Astrocyte (in vitro differentiated cells and primary cell): ENCODE measurements around the gene SH3GLB2. TPM values are rescaled to one million over a fixed set of nuclear protein-coding genes. Genes with fewer than 3 reads are reported as not detected.

Experiments
- DNase-seq: peaks from one replicate; pipeline ENCODE4 v3.0.0-alpha.2; 2010; ENCODE audit warnings: low read depth
- FAIRE-seq: peaks from 2 replicates; lab custom pipeline; 2011; peaks lifted over from hg19 to GRCh38; lab: Jason Lieb, UNC
- H2AFZ ChIP-seq: 2 replicates; pipeline ENCODE4 v1.6.0; 2012; ENCODE audit warnings: low read depth, low read length, inconsistent platforms
- H3K27ac ChIP-seq: 2 replicates; pipeline ENCODE4 v1.5.1; 2011; ENCODE audit warnings: low read depth, low read length, inconsistent platforms
- H3K27me3 ChIP-seq: 2 replicates; pipeline ENCODE4 v1.6.0; 2011; ENCODE audit warnings: low read length, inconsistent platforms; ENCODE audit not compliant: insufficient read depth
- H3K36me3 ChIP-seq: 2 replicates; pipeline ENCODE4 v1.5.1; 2011; ENCODE audit warnings: low read length, inconsistent platforms; ENCODE audit not compliant: insufficient read depth
- H3K4me1 ChIP-seq: 2 replicates; pipeline ENCODE4 v1.5.1; 2011; ENCODE audit warnings: low read length, inconsistent platforms; ENCODE audit not compliant: insufficient read depth
- H3K4me2 ChIP-seq: 2 replicates; pipeline ENCODE4 v1.6.0; 2012; ENCODE audit warnings: low read length, inconsistent platforms
- H3K4me3 ChIP-seq: 2 replicates; pipeline ENCODE4 v1.5.1; 2011; ENCODE audit warnings: low read depth, mild to moderate bottlenecking, low read length, inconsistent platforms; ENCODE audit not compliant: insufficient read depth
- H3K79me2 ChIP-seq: 2 replicates; pipeline ENCODE4 v1.6.0; 2012; ENCODE audit warnings: mild to moderate bottlenecking, low read length, inconsistent platforms; ENCODE audit not compliant: insufficient read depth
- H3K9ac ChIP-seq: 2 replicates; pipeline ENCODE4 v1.6.0; 2012; ENCODE audit warnings: mild to moderate bottlenecking, low read length, inconsistent platforms
- H3K9me3 ChIP-seq: 2 replicates; pipeline ENCODE4 v1.5.1; 2012; ENCODE audit warnings: low read depth, mild to moderate bottlenecking, low read length, inconsistent platforms; ENCODE audit not compliant: insufficient read depth
- H4K20me1 ChIP-seq: 2 replicates; pipeline ENCODE4 v1.6.0; 2012; ENCODE audit warnings: low read length, inconsistent platforms; ENCODE audit not compliant: insufficient read depth
- H3K27ac Mint-ChIP-seq: one replicate; pipeline ENCODE4 v1.8.0; 2021; ENCODE audit warnings: mild to moderate bottlenecking, mixed read lengths; ENCODE audit not compliant: unreplicated experiment
- H3K27me3 Mint-ChIP-seq: one replicate; pipeline ENCODE4 v1.8.0; 2021; ENCODE audit warnings: low read depth, mixed read lengths; ENCODE audit not compliant: unreplicated experiment
- H3K36me3 Mint-ChIP-seq: one replicate; pipeline ENCODE4 v1.8.0; 2021; ENCODE audit warnings: low read depth, mixed read lengths; ENCODE audit not compliant: unreplicated experiment
- H3K4me1 Mint-ChIP-seq: one replicate; pipeline ENCODE4 v1.8.0; 2021; ENCODE audit warnings: low read depth, mixed read lengths; ENCODE audit not compliant: unreplicated experiment
- H3K4me3 Mint-ChIP-seq: one replicate; pipeline ENCODE4 v1.8.0; 2021; ENCODE audit warnings: mild to moderate bottlenecking, moderate library complexity, mixed read lengths; ENCODE audit not compliant: unreplicated experiment
- H3K9me3 Mint-ChIP-seq: one replicate; pipeline ENCODE4 v1.8.0; 2021; ENCODE audit warnings: mild to moderate bottlenecking, mixed read lengths; ENCODE audit not compliant: unreplicated experiment
- EZH2 ChIP-seq: IDR thresholded peaks from 2 replicates; pipeline ENCODE4 v1.6.1; 2012; ENCODE audit warnings: mild to moderate bottlenecking, low read length, inconsistent platforms; ENCODE audit not compliant: insufficient read depth
- total RNA-seq: library from RNA; stranded (reverse); gene quantifications from 2 replicates; pipeline ENCODE4 v1.2.1, GENCODE V29; 2021
- TF ChIP-seq, protein P1 (sequence below): IDR thresholded peaks from 2 replicates; pipeline ENCODE4 v1.5.1; 2011; ENCODE audit warnings: low read depth, mild to moderate bottlenecking, inconsistent platforms, low read length, moderate library complexity; ENCODE audit not compliant: insufficient read depth

SH3GLB2 gene
- total RNA-seq, 1 donor from 2014 or later, result 38.0 TPM

- H3K36me3 Mint-ChIP-seq, result no peaks in the 10 kb centered on the region
- no peak overlapping the region for H3K27ac Mint-ChIP-seq
- H3K4me3 Mint-ChIP-seq, result peak overlapping the region; percentile 59
- Histone ChIP-seq H3K27ac (no peak overlapping the region), H3K79me2 (peaks cover 22% of the 10 kb centered on the region), H3K9me3 (no peaks in the 10 kb centered on the region), H3K4me1 (peaks cover 14% of the 10 kb centered on the region), H3K4me2 (no peak overlapping the region), H3K4me3 (no peak overlapping the region), H2AFZ (no peak overlapping the region), H3K27me3 (no peaks in the 10 kb centered on the region), H3K9ac (no peak overlapping the region), H3K36me3 (no peaks in the 10 kb centered on the region), H4K20me1 (peaks cover 7% of the 10 kb centered on the region)
- H3K27me3 Mint-ChIP-seq, result no peaks in the 10 kb centered on the region
- FAIRE-seq (no peak), DNase-seq (no peak)
- no peaks in the 10 kb centered on the region for H3K9me3 Mint-ChIP-seq
- peaks cover 2% of the 10 kb centered on the region for H3K4me1 Mint-ChIP-seq
- TF ChIP-seq, protein P1, sequence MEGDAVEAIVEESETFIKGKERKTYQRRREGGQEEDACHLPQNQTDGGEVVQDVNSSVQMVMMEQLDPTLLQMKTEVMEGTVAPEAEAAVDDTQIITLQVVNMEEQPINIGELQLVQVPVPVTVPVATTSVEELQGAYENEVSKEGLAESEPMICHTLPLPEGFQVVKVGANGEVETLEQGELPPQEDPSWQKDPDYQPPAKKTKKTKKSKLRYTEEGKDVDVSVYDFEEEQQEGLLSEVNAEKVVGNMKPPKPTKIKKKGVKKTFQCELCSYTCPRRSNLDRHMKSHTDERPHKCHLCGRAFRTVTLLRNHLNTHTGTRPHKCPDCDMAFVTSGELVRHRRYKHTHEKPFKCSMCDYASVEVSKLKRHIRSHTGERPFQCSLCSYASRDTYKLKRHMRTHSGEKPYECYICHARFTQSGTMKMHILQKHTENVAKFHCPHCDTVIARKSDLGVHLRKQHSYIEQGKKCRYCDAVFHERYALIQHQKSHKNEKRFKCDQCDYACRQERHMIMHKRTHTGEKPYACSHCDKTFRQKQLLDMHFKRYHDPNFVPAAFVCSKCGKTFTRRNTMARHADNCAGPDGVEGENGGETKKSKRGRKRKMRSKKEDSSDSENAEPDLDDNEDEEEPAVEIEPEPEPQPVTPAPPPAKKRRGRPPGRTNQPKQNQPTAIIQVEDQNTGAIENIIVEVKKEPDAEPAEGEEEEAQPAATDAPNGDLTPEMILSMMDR, result no peak
Observed at GRCh38 chr9:129030191-129030590, 2.1 kb upstream of the SH3GLB2 start.

DNA sequence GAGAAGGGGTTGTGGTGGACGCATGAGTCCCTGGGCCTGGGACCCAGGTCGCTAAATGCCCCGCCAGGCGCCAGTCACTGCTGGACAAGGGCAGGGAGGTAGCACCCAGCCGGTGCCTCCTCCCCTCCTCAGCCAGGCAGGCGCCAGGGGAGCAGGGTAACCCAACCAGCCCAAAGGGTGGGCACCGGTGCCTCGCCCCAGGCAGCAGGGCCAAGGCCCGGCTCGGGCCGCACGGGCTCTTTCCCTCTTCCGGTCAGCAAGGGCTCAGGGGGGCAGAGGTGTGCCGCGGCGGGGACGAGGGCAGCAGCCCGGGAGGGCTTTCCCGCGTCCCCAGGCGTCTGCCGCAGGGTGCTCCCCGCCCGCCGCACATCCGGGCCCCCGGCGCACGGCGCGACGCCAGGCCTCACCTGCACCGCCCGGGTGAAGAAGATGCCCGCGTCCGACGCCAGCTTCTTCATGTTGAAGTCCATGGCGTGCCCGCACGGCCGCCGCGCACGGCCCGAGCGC is 393 bp downstream of the SH3GLB2 start:
- H3K27me3 ChIP-seq, result no peaks in the 10 kb centered on the region
- H3K4me2 ChIP-seq, result peak overlapping the region; percentile 97
- no peaks in the 10 kb centered on the region for H3K9me3 ChIP-seq
- no peak overlapping the region for H3K27ac Mint-ChIP-seq
- no peaks in the 10 kb centered on the region for H3K36me3 ChIP-seq
- FAIRE-seq (no peak), DNase-seq (no peak)
- peak overlapping the region; percentile 12 for H3K27ac ChIP-seq
- no peaks in the 10 kb centered on the region for H3K27me3 Mint-ChIP-seq
- H3K36me3 Mint-ChIP-seq, result no peaks in the 10 kb centered on the region
- no peak for TF ChIP-seq EZH2
- TF ChIP-seq, protein P1, result no peak
- H3K4me3 Mint-ChIP-seq, result peak overlapping the region; percentile 86
- H4K20me1 ChIP-seq, result peaks cover 19% of the 10 kb centered on the region
- no peaks in the 10 kb centered on the region for H3K9me3 Mint-ChIP-seq
- peaks cover 30% of the 10 kb centered on the region for H3K79me2 ChIP-seq
- peak overlapping the region; percentile 78 for H3K9ac ChIP-seq
- H2AFZ ChIP-seq, result peak overlapping the region; percentile 83
- peaks cover 8% of the 10 kb centered on the region for H3K4me1 Mint-ChIP-seq
- peak overlapping the region; percentile 69 for H3K4me3 ChIP-seq
- peaks cover 22% of the 10 kb centered on the region for H3K4me1 ChIP-seq

DNA sequence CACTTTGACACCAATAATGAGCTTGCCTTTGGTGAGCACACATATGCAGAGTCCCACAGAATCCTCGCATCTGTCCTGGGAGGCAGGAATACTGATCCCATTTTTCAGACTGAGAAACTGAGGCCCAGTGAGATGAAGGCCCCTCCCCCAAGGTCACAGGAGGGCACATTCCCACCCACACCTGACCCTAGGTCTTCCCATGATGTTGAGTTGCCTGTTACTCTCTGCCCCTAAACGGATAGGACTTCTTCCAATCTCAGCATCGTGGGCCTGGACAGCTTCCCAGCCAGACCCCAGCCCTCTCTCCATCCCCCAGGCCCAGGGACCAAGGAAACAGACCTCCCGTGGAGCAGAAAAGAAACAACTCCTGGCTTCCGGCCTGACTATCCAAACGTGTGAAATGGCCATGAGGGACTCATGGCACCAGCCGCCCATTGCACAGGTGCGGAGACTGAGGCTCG is 877 bp downstream of the SH3GLB2 start:
- no peaks in the 10 kb centered on the region for H3K36me3 ChIP-seq
- H3K4me3 ChIP-seq, result peak overlapping the region; percentile 69
- DNase-seq, result no peak
- Mint-ChIP-seq H3K27me3 (no peaks in the 10 kb centered on the region), H3K4me1 (peaks cover 11% of the 10 kb centered on the region), H3K4me3 (peak overlapping the region; percentile 86), H3K27ac (no peak overlapping the region), H3K36me3 (no peaks in the 10 kb centered on the region), H3K9me3 (no peaks in the 10 kb centered on the region)
- no peaks in the 10 kb centered on the region for H3K9me3 ChIP-seq
- H3K9ac ChIP-seq, result peak overlapping the region; percentile 78
- H4K20me1 ChIP-seq, result peaks cover 24% of the 10 kb centered on the region
- TF ChIP-seq, protein P1, result no peak
- TF ChIP-seq EZH2, result no peak
- H2AFZ ChIP-seq, result peak overlapping the region; percentile 83
- H3K4me2 ChIP-seq, result peak overlapping the region; percentile 97
- FAIRE-seq, result no peak
- H3K27me3 ChIP-seq, result no peaks in the 10 kb centered on the region
- H3K79me2 ChIP-seq, result peaks cover 31% of the 10 kb centered on the region
- H3K4me1 ChIP-seq, result peaks cover 22% of the 10 kb centered on the region
- no peak overlapping the region for H3K27ac ChIP-seq
